GM12878 (cell line): Measurements from ENCODE around the gene SPATA3. TPM values are rescaled to one million over a fixed set of nuclear protein-coding genes. Genes with fewer than 3 reads are reported as not detected.

Experiments
- ATAC-seq: fragments of 200-7000 bp; cut with Tn5 transposase; 3 replicates; pipeline ENCODE4 v1.9.1; 2020; ENCODE audit warnings: mild to moderate bottlenecking, moderate library complexity
- BruUV-seq: library from RNA; stranded (reverse); fragments of 400-500 nt; replicated peaks from 2 replicates; lab custom pipeline; 2021; lab: Mats Ljungman, UMichigan
- CTCF ChIA-PET: fragments of 300-600 bp; sonication (Branson Sonifier 250); formaldehyde crosslinking; extraction: SDS; loops from one replicate; lab custom pipeline; 2021; ENCODE audit warnings: inconsistent platforms; lab: Yijun Ruan, JAX
- POLR2A ChIA-PET: fragments of 350-600 bp; formaldehyde crosslinking; extraction: SDS; loops from one replicate; lab custom pipeline; 2021; ENCODE audit warnings: inconsistent platforms; lab: Charles Lee
- RAD21 ChIA-PET: fragments of 300-600 bp; sonication (Branson Sonifier 250); formaldehyde crosslinking; loops from one replicate; lab custom pipeline; 2023; ENCODE audit warnings: antibody characterized with exemption; ENCODE audit not compliant: unreplicated experiment; lab: Charles Lee
- SMC1A ChIA-PET: fragments of 300-600 bp; sonication (Branson Sonifier 250); formaldehyde crosslinking; loops from one replicate; lab custom pipeline; 2023; ENCODE audit not compliant: unreplicated experiment, uncharacterized antibody; lab: Charles Lee
- DNase-seq: peaks from one replicate; pipeline ENCODE4 v3.0.0-alpha.2; 2011; ENCODE audit warnings: low read depth, low spot score
- FAIRE-seq: peaks from 3 replicates; lab custom pipeline; 2011; peaks lifted over from hg19 to GRCh38; lab: Jason Lieb, UNC
- H2AFZ ChIP-seq: 2 replicates; pipeline ENCODE4 v1.6.0; 2011; ENCODE audit warnings: low read depth, low read length, control low read depth; ENCODE audit not compliant: control insufficient read depth
- H3K27ac ChIP-seq: 2 replicates; pipeline ENCODE4 v1.5.1; 2011; ENCODE audit warnings: control low read depth; ENCODE audit not compliant: control insufficient read depth, insufficient read depth
- H3K27me3 ChIP-seq, 2 experiments: replicated peaks in 1 of 2; 2 replicates each; pipeline versions ENCODE4 v1.6.0 to v1.6.1; 2011; ENCODE audit warnings: low read length in 1 of 2; ENCODE audit not compliant: control insufficient read depth in 2 of 2, insufficient read depth in 2 of 2
- H3K36me3 ChIP-seq, 2 experiments: 2 replicates each; pipeline ENCODE4 v1.5.1; 2011; ENCODE audit warnings: low read length in 1 of 2; ENCODE audit not compliant: control insufficient read depth in 2 of 2, insufficient read depth in 2 of 2
- H3K4me1 ChIP-seq: 2 replicates; pipeline ENCODE4 v1.6.1; 2011; ENCODE audit warnings: mild to moderate bottlenecking, low read length, moderate library complexity, mixed read lengths; ENCODE audit not compliant: control insufficient read depth, insufficient read depth
- H3K4me2 ChIP-seq: 2 replicates; pipeline ENCODE4 v1.6.0; 2011; ENCODE audit warnings: control low read depth; ENCODE audit not compliant: control insufficient read depth, insufficient read depth
- H3K4me3 ChIP-seq: fragments of 200-600 bp; sonication (generic); 2 replicates; pipeline ENCODE4 v1.5.1; 2016
- H3K79me2 ChIP-seq: 2 replicates; pipeline ENCODE4 v1.6.0; 2011; ENCODE audit warnings: low read length; ENCODE audit not compliant: control insufficient read depth, insufficient read depth
- H3K9ac ChIP-seq: 2 replicates; pipeline ENCODE4 v1.8.0; 2011; ENCODE audit warnings: low read length, control low read depth, mixed read lengths; ENCODE audit not compliant: control insufficient read depth, insufficient read depth
- H3K9me3 ChIP-seq: replicated peaks from 3 replicates; pipeline ENCODE4 v1.5.1; 2011; ENCODE audit warnings: mild to moderate bottlenecking, low read length; ENCODE audit not compliant: control insufficient read depth, insufficient read depth
- H4K20me1 ChIP-seq: 2 replicates; pipeline ENCODE4 v1.6.0; 2011; ENCODE audit not compliant: control insufficient read depth, insufficient read depth
- ASH2L ChIP-seq: fragments of 300-600, 200-600 bp; sonication (generic); IDR thresholded peaks from 2 replicates; pipeline ENCODE4 v1.6.1; 2017; ENCODE audit warnings: low read depth, mild to moderate bottlenecking, borderline replicate concordance
- BHLHE40 ChIP-seq, 2 experiments: fragments of 450-650 bp in 1 of 2; IDR thresholded peaks; 2 replicates each; pipeline ENCODE4 v1.6.1; 2011 to 2017; ENCODE audit warnings: low read depth in 2 of 2, borderline replicate concordance in 1 of 2, improper control_type of control experiment in 1 of 2, low read length in 1 of 2, mild to moderate bottlenecking in 1 of 2
- CBFB ChIP-seq: IDR thresholded peaks from 2 replicates; pipeline ENCODE4 v1.6.1; 2016; ENCODE audit warnings: antibody characterized with exemption, low read depth
- EZH2 ChIP-seq: IDR thresholded peaks from 2 replicates; pipeline ENCODE4 v1.6.1; 2012; ENCODE audit warnings: low read depth, mild to moderate bottlenecking, control low read depth, inconsistent platforms, low read length, borderline replicate concordance; ENCODE audit not compliant: control insufficient read depth
- GATAD2B ChIP-seq: fragments of 450-650 bp; conservative IDR thresholded peaks from 2 replicates; pipeline ENCODE4 v1.6.1; 2017; ENCODE audit warnings: low read depth, mild to moderate bottlenecking, moderate library complexity
- IRF5 ChIP-seq: fragments of 450-650 bp; IDR thresholded peaks from 2 replicates; pipeline ENCODE4 v1.6.1; 2017; ENCODE audit warnings: borderline replicate concordance
- NR2C2 ChIP-seq: IDR thresholded peaks from 2 replicates; pipeline ENCODE4 v1.6.1; 2011; ENCODE audit warnings: borderline replicate concordance, low read depth; ENCODE audit not compliant: control insufficient read depth, insufficient read length
- SKIL ChIP-seq: fragments of 450-650 bp; IDR thresholded peaks from 2 replicates; pipeline ENCODE4 v1.6.1; 2017; ENCODE audit warnings: mild to moderate bottlenecking, low read depth, inconsistent platforms; ENCODE audit not compliant: poor library complexity, severe bottlenecking
- SRF ChIP-seq, 2 experiments: IDR thresholded peaks; 2 replicates each; pipeline ENCODE4 v1.6.1; 2011; ENCODE audit warnings: low read depth in 2 of 2, low read length in 2 of 2, mild to moderate bottlenecking in 1 of 2, moderate library complexity in 1 of 2
- ZNF592 ChIP-seq: fragments of 450-650 bp; IDR thresholded peaks from 2 replicates; pipeline ENCODE4 v1.6.1; 2017; ENCODE audit warnings: mild to moderate bottlenecking, moderate library complexity
- in situ Hi-C: fragments of 300-500 bp; cut with MboI; formaldehyde crosslinking; loops from 9 replicates; pipeline ENCODE4 v1.14.3; 2018; ENCODE audit warnings: mixed read lengths
- intact Hi-C: fragments of 100-400 bp; cut with micrococcal nuclease; formaldehyde crosslinking; loops from one replicate; pipeline ENCODE4 v1.14.2; 2022; ENCODE audit not compliant: unreplicated experiment
- polyA plus RNA-seq, 11 experiments: library from polyadenylated mRNA; depleted of rRNA in 4 of 11; unstranded in 6 of 11; stranded (reverse) in 5 of 11; fragments of >200 nt; fragmentation: Nextera tagmentation in 4 of 11; fragmentation: Illumina TruSeq in 1 of 11; extraction: Ambion mirVana in 4 of 11; extraction: Trizol in 1 of 11; gene quantifications; 1 replicate in 1 of 11; 2 replicates in 10 of 11; pipeline versions ENCODE4 v1.2.1 to v1.2.3, GENCODE V29; 2011 to 2016; ENCODE audit warnings: inconsistent platforms in 2 of 11, missing spikeins in 2 of 11, low read depth in 1 of 11
- total RNA-seq, 4 experiments: library from RNA; depleted of rRNA in 3 of 4; stranded (reverse); fragments of >200 nt in 3 of 4; fragmentation: Illumina TruSeq in 1 of 4; extraction: Trizol in 1 of 4; gene quantifications; 2 replicates each; pipeline versions ENCODE4 v1.2.1 to v1.2.3, GENCODE V29; 2013 to 2021
- TF ChIP-seq, protein P1 (sequence below): fragments of 450-650 bp; IDR thresholded peaks from 2 replicates; pipeline ENCODE4 v1.6.1; 2017; ENCODE audit warnings: mild to moderate bottlenecking

Gene SPATA3
- total and polyA plus RNA-seq, 10 of the 15 experiments (the other 5 are each of a cell fraction or from before 2014, with no cell fraction given), result not detected

GRCh38 chr2:230953845-230954244 is 42.1 kb upstream of the SPATA3 start (continued):
- peak; percentile 73; the same call in 1 of the 2 replicates for TF ChIP-seq CBFB
- TF ChIP-seq NR2C2, result no peak
- peak in 1 of 2 experiments; percentile 54; a peak in 2 of 4 replicates for TF ChIP-seq BHLHE40 (IDR thresholded peaks at IDR 0.05; ENCODE audit: borderline replicate concordance in 1 of 2, low read depth in 2 of 2, low read length in 1 of 2)
- TF ChIP-seq, protein P1, sequence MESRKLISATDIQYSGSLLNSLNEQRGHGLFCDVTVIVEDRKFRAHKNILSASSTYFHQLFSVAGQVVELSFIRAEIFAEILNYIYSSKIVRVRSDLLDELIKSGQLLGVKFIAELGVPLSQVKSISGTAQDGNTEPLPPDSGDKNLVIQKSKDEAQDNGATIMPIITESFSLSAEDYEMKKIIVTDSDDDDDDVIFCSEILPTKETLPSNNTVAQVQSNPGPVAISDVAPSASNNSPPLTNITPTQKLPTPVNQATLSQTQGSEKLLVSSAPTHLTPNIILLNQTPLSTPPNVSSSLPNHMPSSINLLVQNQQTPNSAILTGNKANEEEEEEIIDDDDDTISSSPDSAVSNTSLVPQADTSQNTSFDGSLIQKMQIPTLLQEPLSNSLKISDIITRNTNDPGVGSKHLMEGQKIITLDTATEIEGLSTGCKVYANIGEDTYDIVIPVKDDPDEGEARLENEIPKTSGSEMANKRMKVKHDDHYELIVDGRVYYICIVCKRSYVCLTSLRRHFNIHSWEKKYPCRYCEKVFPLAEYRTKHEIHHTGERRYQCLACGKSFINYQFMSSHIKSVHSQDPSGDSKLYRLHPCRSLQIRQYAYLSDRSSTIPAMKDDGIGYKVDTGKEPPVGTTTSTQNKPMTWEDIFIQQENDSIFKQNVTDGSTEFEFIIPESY, result no peak
- no peak for TF ChIP-seq EZH2

- intact Hi-C loops (loop anchor here (10.0 kb wide), 1 partner anchor 370 kb away; no protein-coding TSS in a partner anchor), in situ Hi-C loops (loop anchor here (10.0 kb wide), 1 partner anchor 290 kb away; no protein-coding TSS in a partner anchor)
- no peak for DNase-seq
- Histone ChIP-seq H3K27ac (peak overlapping the region; percentile 99), H2AFZ (no peak overlapping the region), H3K79me2 (peaks cover 58% of the 10 kb centered on the region), H3K27me3 (no peaks in the 10 kb centered on the region), H3K4me2 (no peak overlapping the region), H3K36me3 (peaks cover 6 to 7% of the 10 kb centered on the region in 2 experiments; a peak in 3 of 4 replicates), H4K20me1 (no peaks in the 10 kb centered on the region), H3K4me3 (no peak overlapping the region), H3K4me1 (peaks cover 71% of the 10 kb centered on the region), H3K9me3 (no peaks in the 10 kb centered on the region; the same call in 2 of the 3 replicates), H3K9ac (no peak overlapping the region)
- FAIRE-seq, result no peak
- ChIA-PET SMC1A (interaction anchor here (1.9 to 21.6 kb wide), 5 partner anchors 8 to 30 kb away, joined by 9 to 411 read pairs (median 248); partner anchors contain the start of gene GPR55), POLR2A (interaction anchor here (1.0 to 17.2 kb wide), 7 partner anchors 11 to 81 kb away, joined by 3 to 192 read pairs (median 12); partner anchors contain the start of gene GPR55), CTCF (interaction anchor here (1.2 to 28.4 kb wide), 6 partner anchors 18 to 34 kb away, joined by 3 to 372 read pairs (median 4); no protein-coding TSS in a partner anchor), RAD21 (interaction anchor here (0.9 to 22.2 kb wide), 8 partner anchors 8 to 304 kb away, joined by 3 to 400 read pairs (median 8); no protein-coding TSS in a partner anchor)
- no peak for ATAC-seq
- no TSS peak for BruUV-seq
- TF ChIP-seq GATAD2B (no peak), IRF5 (no peak), ZNF592 (peak; percentile 90; the same call in 1 of the 2 replicates), ASH2L (no peak), SKIL (no peak), SRF (IDR thresholded peaks at IDR 0.05; ENCODE audit: low read depth in 2 of 2, low read length in 2 of 2) (no peak), BHLHE40 (IDR thresholded peaks at IDR 0.05; ENCODE audit: borderline replicate concordance in 1 of 2, low read depth in 2 of 2, low read length in 1 of 2) (no peak)
These were observed 41.2 kb upstream of the SPATA3 start for GRCh38 chr2:230954746-230955145.
